IPS DF 4.7 (cell line): ENCODE results near the gene SYK.

Source experiments
- DNase-seq: peaks from one replicate; pipeline ENCODE4 v3.0.0-alpha.2; 2013; ENCODE audit warnings: low spot score; ENCODE audit errors: extremely low read depth

SYK gene

DNA sequence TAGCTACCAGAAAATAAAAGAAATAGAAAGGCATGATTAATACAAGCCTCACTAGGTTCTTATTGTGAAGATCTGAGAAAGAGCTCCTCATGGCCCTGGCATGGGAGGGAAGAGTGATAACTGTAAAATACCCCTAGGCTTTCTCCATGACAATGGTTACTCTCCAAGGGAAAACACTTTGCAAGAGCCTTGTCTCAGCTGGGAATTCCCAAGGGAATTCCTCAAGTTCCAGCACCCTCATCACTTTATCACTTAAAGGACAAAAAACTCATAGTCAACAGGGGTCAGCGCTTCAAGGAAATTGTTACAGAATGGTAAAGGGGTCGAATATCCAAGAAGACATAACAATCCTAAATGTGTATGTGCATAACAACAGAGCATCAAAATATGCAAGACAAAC is 21.2 kb downstream of the SYK start:
- DNase-seq, result no peak

DNA sequence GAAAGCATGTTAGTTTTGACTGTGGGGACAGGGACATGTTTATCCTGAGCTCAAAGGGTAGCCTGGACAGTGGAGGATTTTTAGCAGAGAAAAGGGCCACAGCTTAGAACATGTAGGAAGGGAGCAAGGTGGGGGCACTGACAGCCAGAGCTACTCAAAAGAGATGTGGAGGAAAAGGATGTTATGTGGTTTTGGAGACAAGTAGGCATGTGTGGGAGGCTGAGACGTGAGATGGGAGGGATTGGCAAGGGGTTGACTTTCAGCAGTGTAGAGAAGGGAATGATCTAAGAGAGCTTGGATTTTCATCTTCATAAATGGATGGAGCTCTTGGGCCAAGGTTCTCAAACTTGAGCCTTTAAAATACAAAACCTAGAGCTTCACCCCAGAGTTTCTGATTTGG is 24.0 kb downstream of the SYK start:
- DNase-seq, result no peak

DNA sequence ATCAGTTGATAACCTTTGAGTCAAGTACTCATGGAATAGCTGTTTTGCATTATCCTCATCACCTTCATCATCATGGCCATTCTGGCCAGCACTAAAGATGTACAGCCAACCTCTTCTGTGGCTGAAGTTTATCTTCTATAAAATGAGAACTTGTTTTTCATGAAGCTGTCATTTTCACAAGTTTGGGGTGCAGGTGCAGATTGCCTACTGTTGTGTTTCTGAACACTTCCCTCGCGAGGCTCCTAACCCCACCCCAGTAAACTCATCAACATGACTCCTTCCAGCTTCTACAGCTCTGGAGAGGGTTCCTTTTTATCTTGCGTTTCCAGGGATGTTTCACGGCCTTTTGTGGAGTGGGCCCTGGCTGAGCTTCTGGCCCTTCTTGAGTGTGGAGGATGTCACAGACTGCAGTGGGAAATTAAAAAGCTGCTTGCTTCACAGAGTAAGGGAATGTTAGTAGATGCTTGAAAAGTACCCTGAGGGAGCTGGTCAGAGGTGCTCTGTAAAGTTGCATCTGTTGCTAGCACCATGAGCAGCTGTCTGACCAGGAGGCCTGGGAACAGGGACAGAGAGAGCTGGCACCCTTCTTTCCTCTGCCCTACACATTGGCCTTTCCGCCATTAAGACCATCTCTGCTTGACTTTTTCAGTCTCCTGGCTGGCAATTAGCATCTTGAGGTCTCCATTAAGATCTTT is 24.9 kb downstream of the SYK start:
- DNase-seq, result no peak

DNA sequence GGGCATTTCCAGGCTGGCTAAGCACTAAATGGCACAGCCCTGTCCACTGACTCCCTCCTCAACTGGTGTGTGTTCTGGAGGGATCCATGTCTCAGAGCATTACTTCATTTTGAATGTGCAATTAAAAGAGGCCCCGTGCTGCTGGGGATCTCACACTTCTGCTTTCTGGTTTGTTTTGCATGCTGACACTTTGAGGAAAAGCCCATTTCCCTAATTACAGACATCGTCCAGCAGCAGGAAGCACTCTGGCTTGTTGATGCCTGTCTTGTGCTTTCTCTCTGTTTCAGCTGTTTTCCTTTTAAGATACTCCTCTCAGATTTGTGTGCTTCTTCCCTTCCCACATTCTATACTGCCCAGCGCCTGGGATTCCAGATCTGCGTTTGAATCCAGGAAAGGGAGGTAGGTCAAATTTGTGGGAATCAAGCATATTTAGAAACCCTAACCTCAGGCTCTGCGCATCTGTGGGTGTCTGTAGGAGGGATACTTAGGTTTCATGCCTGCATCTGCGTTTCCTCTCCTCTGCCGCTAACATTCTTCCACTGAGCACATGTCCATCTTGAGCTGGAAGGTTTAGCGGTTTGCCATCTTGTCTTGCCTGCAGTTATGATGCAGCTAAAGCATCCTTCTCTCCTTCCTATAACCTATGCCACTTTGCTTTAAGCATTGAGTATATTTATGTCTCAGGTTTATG is 25.7 kb downstream of the SYK start:
- no peak for DNase-seq

DNA sequence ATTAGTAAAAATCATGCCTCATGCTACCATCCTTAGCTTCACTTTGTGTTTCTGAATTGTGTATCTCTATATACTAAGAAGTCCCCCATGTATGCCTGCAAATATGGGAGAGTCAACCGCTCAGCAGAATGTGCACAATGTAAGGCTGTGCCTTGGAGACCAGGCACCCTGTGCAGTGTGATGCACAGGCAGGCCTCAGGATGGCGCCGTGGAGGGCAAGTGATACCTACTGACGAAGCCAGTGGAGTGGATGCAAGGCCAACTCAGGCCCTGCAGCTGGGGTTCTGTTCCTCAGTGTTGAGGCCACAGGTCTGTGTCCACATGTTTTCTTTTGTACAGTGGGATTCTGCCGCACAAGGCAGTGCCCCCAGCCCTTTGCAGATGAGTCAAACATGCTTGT is 28.4 kb downstream of the SYK start:
- DNase-seq, result no peak

DNA sequence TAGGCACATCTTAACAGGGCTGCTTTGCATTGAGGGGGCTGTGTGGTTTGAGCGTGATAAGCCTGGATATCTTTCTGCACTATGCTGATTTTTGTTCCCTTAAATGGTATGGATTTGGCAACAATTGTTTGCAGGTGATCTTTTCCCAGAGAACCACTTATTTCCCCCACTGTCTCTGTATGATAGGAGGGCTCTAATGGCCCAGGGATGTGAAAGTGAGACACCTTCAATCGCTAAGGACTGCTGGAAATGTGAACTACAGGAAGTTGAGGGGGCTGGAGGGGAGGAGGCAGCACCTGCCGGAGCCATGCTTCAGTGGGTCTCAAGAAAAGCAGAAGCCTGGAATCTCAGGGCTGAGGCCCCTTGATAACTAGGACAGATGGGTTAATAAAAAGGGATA is 29.4 kb downstream of the SYK start:
- no peak for DNase-seq

DNA sequence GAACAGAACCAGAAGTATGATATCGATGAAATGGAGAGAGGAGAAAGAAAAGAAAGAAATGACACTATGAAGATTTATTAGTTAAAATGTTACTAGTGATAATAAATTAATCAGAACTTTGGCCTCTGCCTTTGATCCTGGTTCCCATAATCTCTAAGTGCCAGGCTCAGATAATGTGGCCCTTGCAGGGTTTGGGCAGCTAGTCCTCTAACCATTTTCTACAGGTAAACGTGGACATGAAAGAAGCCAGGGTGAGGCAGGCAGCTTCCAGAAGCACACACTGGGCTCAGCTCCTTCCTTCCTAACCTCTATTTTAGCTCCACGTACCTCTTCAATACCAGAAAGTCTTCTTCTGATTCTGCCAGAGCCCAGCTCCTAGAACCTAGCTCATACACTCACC is 30.6 kb downstream of the SYK start:
- DNase-seq, result no peak

DNA sequence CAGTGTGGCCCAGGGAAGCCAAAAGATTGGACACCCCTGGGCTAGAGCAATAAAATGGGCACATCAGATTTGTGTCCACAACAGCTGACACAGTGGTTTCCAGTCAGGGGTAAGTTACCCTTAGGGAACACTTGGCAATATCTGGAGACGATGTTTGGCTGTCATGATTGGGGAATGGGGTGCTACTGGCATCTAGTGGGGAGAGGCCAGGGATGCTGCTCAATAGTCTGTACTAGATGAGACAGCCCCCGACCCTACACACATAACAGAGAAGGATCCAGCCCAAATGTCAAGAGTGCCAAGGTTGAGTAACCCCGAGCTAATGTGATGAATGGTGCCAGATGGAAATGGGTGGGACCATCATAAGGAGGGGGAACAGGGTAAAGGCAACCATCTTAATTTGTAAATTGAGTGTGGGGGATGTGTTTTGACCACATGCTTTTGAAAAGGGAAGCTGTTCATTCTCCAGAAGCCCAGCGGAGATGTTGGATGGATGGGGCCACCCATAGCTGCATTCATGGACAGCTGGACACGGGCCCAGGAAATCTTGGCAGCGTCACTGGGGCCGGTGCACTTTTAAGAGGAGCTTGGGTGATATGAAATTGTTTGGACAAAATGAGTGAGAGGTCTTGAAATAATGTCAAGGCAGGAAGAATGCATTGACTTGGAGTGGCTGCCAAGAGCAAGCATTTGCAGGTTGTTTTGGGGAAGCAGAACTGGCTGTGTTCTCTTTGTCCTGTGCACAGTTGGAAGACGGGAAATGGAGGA is 33.4 kb downstream of the SYK start:
- DNase-seq, result no peak

DNA sequence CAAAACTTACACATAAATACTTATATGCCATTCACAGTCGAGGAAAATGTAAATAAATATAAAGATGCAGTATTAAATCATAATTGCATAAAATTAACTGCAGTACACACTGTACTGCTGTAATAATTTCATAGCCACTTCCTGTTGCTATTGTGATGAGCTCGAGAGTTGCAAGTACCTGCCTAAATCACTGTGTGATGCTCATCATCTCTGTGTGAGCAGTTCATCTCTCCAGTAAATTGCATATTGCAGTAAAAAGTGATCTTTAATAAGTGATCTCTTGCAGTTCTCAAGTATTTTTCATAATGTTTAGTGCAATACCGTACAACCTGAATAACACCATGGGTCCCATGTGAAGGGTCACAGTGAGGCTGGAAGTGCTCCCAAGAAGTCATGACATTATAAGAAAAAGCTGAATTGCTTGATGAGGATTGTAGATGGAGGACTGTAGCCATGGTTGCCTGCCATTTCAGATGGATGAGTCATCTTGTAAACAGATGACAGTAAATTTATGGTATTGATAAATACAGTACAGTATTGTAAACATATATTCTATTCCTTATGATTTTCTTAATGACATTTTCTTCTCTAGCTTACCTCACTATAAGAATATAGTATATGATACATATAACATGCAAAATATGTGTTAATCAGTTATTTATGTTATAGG is 34.9 kb downstream of the SYK start:
- no peak for DNase-seq

DNA sequence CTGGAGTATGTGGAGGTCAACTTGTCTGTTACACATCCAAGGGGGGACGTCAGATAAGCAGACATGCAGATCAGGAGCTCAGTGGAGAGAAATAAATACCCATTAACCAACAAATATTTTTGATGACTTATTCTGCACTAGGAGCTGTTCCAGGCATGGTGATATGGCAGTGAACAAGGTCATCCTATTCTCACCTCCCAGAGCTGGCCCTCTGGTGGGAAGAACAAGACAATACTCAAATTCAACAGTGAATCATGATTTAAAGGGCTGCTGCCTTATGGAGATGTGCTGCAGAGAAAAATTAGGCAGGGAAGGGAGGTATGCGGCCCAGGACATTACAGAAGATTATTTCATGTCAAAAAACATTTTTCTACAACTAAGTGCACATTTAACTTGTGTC is 36.5 kb downstream of the SYK start:
- DNase-seq, result no peak

DNA sequence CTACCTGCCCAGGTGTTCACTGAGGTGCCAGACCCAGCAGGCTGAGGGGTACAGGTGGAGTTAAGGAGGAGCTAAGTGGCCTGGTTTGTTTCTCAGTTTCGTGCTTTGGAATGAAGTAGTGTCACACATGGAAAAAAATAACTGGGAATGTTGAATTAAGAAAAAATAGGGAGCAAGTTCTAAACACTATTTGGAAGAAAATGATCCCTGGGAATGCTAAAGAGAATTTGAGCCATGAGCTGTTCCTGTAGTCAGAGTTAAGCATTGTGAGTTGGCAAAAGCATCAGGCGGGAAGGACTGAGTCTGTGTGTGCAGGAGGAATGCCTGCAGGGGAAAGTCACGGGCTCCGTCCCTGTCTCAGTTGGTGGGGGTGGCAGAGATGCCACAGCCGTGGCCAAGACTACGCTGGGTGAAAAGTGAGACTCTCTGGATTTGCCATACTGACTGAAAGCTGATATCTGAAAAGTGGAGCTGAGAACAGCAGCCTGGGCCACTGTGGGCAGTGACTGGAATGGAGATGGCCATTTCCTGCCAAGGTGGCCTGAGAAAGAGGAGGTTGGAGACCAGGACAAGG is 37.0 kb downstream of the SYK start:
- DNase-seq, result no peak

DNA sequence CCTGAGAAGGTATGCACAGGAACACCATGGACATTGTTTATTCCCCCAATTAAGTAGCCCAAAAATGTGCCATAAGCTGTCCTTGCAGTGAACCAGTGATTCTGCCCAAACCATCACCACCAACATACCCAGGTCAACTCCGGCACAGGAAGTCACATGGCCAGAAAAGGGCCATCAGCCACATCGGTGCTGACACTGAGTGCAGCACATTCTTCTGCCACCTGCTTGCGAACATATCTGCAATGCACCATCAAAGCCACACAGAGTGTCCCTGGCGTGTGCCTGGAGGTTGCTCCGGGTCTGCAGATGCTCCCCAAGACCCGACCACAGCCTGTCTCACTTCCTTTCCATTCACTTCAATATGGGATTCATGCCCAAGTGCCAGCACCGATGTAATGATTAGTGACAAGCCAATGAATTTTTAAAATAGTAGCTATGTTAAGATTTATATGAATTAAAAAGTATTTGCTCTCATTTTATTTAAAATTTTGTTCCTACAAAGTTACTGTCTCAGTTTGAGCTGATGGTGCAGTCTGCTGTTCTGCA is 37.6 kb downstream of the SYK start:
- DNase-seq, result no peak

DNA sequence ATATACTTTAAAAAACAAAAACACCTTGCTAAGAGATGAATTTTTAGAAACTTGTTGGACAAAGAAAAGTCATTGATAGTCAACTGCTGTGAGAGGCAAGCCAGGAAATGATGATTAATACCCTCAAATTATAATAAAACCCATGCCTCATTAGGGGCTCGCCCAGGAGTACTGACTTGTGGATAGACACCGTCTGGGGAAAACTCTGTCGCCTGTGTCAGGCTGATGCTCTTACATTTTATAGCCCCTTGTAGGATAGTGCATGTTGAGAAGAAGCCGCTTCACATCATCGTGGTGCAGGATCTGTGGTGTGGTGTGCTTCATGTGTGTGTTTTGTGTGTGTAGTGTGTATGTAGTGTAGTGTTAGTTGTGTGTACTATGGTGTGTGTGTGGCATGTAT is 39.1 kb downstream of the SYK start:
- DNase-seq, result no peak

DNA sequence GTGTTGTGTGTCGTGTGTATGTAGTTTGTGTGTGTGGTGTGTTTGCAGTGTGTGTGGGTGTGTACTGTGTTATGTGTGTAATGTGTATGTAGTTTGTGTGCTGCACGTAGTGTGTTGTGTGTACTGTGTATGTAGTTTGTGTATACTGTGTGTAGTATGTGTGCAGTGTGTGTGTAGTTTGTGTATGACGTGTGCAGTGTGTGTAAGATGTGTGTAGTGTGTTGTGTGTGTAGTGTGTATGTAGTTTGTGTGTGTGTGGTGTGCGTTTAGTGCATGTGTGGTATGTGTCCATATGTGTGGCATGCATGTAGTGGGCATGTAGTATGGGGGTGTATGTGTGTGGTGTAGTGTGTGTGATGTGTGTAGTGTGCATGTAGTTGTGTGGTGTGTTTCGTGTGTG is 39.6 kb downstream of the SYK start:
- DNase-seq, result no peak

DNA sequence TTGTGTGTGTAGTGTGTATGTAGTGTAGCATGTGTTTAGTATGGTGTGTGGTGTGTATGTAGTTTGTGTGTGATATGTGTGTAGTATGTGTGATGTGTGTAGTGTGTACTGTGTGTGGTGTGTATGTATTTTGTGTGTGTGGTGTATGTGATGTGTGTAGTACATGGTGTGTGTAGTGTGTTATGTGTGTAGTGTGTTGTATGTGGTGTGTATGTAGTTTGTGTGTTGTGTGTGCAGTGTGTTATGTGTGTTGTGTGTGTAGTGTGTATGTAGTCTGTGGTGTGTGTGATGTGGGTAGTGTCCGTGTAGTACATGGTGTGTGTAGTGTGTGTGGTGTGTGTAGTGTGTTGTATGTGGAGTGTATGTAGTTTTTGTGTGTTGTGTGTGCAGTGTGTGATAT is 40.0 kb downstream of the SYK start:
- DNase-seq, result no peak

DNA sequence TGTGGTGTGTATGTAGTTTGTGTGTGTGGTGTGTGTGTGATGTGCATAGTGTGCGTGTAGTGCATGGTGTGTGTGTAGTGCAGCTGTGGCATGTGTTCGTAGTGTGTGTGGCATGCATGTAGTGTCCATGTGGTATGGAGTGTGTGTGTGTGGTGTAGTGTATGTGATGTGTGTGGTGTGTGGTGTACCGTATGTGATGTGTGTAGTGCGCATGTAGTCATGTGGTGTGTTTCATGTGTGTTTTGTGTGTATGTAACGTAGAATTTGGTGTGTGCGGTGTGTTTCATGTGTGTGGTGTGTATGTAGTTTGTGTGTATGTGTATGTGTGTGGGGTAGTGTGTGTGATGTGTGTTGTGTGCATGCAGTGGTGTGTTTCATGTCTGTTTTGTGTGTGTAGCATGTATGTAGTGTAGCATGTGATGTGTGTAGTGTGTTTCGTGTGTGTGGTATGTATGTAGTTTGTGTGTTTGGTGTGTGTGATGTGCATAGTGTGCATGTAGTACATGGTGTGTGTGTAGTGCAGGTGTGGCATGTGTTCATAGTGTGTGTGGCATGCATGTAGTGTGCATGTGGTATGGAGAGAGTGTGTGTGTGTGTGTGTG is 40.7 kb downstream of the SYK start:
- no peak for DNase-seq

DNA sequence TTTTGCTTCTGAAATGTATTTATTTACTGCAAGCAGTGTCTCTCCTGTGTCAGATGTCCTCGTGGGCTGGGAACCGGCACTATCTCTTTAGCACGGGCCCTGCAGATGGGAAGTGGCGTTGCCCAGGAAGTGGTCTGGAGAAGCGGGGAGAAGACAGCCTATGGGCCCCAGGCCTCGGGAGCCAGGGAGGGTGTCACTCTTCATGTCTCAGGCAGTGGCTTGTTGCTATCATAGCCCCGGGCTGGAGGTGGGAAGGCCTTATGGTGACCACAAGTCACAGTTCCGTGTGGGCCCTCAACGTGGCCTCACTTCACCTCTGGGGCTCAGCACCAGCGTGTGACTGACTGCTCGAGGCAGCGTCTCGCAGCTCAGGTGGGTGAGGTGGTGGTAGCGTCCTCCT is 41.4 kb downstream of the SYK start:
- no peak for DNase-seq

DNA sequence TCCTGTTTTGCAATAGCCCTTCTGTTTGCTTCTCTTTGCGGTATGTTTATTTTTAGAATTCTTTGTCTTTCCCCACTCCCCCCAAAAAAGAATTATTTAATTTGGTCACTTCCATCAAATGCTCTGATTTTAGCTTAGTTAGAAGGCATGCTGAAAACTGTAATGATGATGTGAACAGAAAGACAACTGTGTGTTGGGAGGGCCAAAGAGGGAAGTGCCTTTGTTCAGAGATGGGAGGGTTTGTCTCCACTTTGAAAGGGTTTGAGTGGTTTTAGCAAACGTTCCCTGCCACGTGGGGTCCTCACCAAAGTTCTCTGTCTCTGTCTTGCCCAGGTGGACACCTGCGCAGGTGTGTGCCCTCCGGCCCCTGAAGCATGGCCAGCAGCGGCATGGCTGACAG is 41.9 kb downstream of the SYK start:
- no peak for DNase-seq

DNA sequence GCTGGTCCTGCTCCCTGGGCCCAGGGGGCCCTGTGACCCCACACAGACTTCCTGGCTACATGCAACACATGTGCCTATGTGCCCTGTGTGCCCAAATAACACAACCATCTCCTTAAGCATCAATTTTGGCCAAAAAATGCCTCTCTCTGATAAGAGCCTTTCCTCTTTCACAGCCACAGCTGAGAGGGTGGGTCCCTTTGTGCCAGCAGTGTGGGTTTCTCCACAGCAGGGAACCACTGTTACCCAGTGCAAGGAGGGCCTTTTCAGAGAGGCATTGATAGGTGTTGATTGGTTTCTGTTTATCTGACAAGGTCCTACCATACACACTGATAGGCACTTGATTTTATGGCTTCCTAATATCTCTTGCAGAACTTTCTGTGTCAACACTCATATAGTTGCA is 42.7 kb downstream of the SYK start:
- DNase-seq, result no peak

DNA sequence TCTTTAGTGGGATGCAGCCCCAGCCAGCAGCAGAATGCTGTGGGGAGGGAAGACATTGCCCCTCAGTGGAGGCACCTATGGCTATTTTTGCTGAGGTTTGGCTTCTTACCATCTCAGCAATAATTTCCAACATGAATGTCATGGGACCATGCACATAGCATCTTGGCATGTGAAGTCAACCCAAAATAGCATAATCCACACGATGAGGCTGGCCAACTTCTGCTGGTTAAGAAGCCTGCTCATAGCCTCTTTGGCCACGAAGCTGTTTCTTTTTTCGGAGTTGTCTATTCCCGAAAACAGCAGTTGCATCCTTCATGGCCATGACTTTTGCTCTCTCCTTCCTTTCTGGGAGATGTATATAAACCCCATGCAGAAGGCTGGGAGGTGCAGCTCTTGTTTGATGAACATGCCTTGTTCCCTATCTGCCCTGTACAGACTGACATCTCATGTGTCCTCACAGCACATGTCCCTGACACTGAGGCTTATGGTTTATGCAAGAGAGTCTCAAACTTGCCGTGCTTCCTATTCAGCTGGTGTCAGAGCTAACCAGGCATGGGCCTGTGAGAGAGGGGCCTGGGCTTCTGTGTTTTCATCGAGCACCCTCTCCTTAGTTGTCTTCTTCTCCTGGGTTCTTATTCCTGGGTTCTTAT is 45.3 kb downstream of the SYK start:
- no peak for DNase-seq

DNA sequence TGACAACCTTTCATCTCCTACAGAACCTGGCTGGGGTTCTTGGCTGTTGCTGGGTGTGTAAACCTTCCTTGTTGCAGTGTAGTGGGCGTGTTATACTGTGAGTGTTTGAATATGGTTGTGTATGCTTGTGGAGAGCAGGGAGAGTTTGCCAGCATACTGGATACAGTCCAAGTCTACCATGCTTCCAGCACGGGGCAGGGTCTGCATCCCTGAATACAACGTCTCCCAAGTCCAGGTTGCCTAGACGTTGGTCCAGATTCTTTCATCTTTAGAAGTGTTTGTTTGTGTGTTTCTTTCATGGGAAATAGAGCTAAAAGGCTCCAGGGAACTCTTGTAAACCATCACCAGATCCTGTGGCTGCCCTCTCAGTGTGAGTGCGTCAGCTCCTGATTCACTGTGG is 46.4 kb downstream of the SYK start:
- no peak for DNase-seq
